ENCODE results near the gene OXSR1.

OXSR1 gene

GRCh38 chr3:38275658-38276057, 110.3 kb downstream of the OXSR1 start:
- H3K9me3 ChIP-seq (ENCODE audit: insufficient read depth, low read length): no peaks in the 10 kb centered on the region
- H3K27me3 ChIP-seq (ENCODE audit: insufficient read depth, insufficient read length): no peaks in the 10 kb centered on the region
- no peaks in the 10 kb centered on the region for H3K4me1 ChIP-seq (ENCODE audit: insufficient read depth, insufficient read length)
- no peak for TF ChIP-seq ZNF274 (IDR thresholded peaks at IDR 0.05; ENCODE audit: low read depth, low read length)
- no peak for TF ChIP-seq YY1 (IDR thresholded peaks at IDR 0.05; ENCODE audit: insufficient read depth, insufficient read length)
- no peak for TF ChIP-seq SUZ12 (IDR thresholded peaks at IDR 0.05; ENCODE audit: extremely low read depth, insufficient read depth, insufficient read length)
- H3K9ac ChIP-seq (ENCODE audit: insufficient read length, low read depth): no peak overlapping the region
- H3K4me3 ChIP-seq (ENCODE audit: insufficient read length, low read depth): no peak overlapping the region
- no peaks in the 10 kb centered on the region for H3K36me3 ChIP-seq (ENCODE audit: insufficient read depth, insufficient read length, low read length)
- no peak for DNase-seq (ENCODE audit: low read depth, low spot score)

- Histone ChIP-seq H3K27me3 (ENCODE audit: insufficient read depth, insufficient read length) (no peaks in the 10 kb centered on the region), H3K4me1 (ENCODE audit: insufficient read depth, insufficient read length) (no peaks in the 10 kb centered on the region), H3K9me3 (ENCODE audit: insufficient read depth, low read length) (no peaks in the 10 kb centered on the region), H3K9ac (ENCODE audit: insufficient read length, low read depth) (no peak overlapping the region), H3K4me3 (ENCODE audit: insufficient read length, low read depth) (no peak overlapping the region), H3K36me3 (ENCODE audit: insufficient read depth, insufficient read length, low read length) (no peaks in the 10 kb centered on the region)
- TF ChIP-seq SUZ12 (IDR thresholded peaks at IDR 0.05; ENCODE audit: extremely low read depth, insufficient read depth, insufficient read length) (no peak), YY1 (IDR thresholded peaks at IDR 0.05; ENCODE audit: insufficient read depth, insufficient read length) (no peak)
- no peak for DNase-seq (ENCODE audit: low read depth, low spot score)
These were observed 111.0 kb downstream of the OXSR1 start for GRCh38 chr3:38276081-38276916.

- no peaks in the 10 kb centered on the region for H3K4me1 ChIP-seq (ENCODE audit: insufficient read depth, insufficient read length)
- no peak overlapping the region for H3K4me3 ChIP-seq (ENCODE audit: insufficient read length, low read depth)
- TF ChIP-seq SUZ12 (IDR thresholded peaks at IDR 0.05; ENCODE audit: extremely low read depth, insufficient read depth, insufficient read length) (no peak), YY1 (IDR thresholded peaks at IDR 0.05; ENCODE audit: insufficient read depth, insufficient read length) (no peak), ZNF274 (IDR thresholded peaks at IDR 0.05; ENCODE audit: low read depth, low read length) (no peak)
- DNase-seq (ENCODE audit: low read depth, low spot score): no peak
- H3K9ac ChIP-seq (ENCODE audit: insufficient read length, low read depth): no peak overlapping the region
- H3K36me3 ChIP-seq (ENCODE audit: insufficient read depth, insufficient read length, low read length): no peaks in the 10 kb centered on the region
- H3K9me3 ChIP-seq (ENCODE audit: insufficient read depth, low read length): no peaks in the 10 kb centered on the region
- no peaks in the 10 kb centered on the region for H3K27me3 ChIP-seq (ENCODE audit: insufficient read depth, insufficient read length)
These were observed 111.7 kb downstream of the OXSR1 start for GRCh38 chr3:38276917-38277630.

GRCh38 chr3:38278841-38279240, 113.5 kb downstream of the OXSR1 start:
- DNase-seq (ENCODE audit: low read depth, low spot score): no peak
- no peak overlapping the region for H3K9ac ChIP-seq (ENCODE audit: insufficient read length, low read depth)
- H3K36me3 ChIP-seq (ENCODE audit: insufficient read depth, insufficient read length, low read length): no peaks in the 10 kb centered on the region
- no peaks in the 10 kb centered on the region for H3K27me3 ChIP-seq (ENCODE audit: insufficient read depth, insufficient read length)
- TF ChIP-seq YY1 (IDR thresholded peaks at IDR 0.05; ENCODE audit: insufficient read depth, insufficient read length) (no peak), ZNF274 (IDR thresholded peaks at IDR 0.05; ENCODE audit: low read depth, low read length) (no peak), SUZ12 (IDR thresholded peaks at IDR 0.05; ENCODE audit: extremely low read depth, insufficient read depth, insufficient read length) (no peak)
- no peak overlapping the region for H3K4me3 ChIP-seq (ENCODE audit: insufficient read length, low read depth)
- no peaks in the 10 kb centered on the region for H3K4me1 ChIP-seq (ENCODE audit: insufficient read depth, insufficient read length)
- no peaks in the 10 kb centered on the region for H3K9me3 ChIP-seq (ENCODE audit: insufficient read depth, low read length)

GRCh38 chr3:38281895-38282686, 116.8 kb downstream of the OXSR1 start, which contains the start of gene SLC22A14:
SLC22A14 (plus strand) TSS chr3:38282294; CDS start chr3:38306027, 23,733 bp downstream.
- Histone ChIP-seq H3K9me3 (ENCODE audit: insufficient read depth, low read length) (no peaks in the 10 kb centered on the region), H3K9ac (ENCODE audit: insufficient read length, low read depth) (no peak within 1 kb of the TSS), H3K27me3 (ENCODE audit: insufficient read depth, insufficient read length) (no peaks in the 10 kb centered on the region), H3K4me3 (ENCODE audit: insufficient read length, low read depth) (no peak within 1 kb of the TSS), H3K4me1 (ENCODE audit: insufficient read depth, insufficient read length) (no peaks in the 10 kb centered on the region), H3K36me3 (ENCODE audit: insufficient read depth, insufficient read length, low read length) (no peaks in the 10 kb centered on the region)
- no peak for DNase-seq (ENCODE audit: low read depth, low spot score)
- TF ChIP-seq SUZ12 (IDR thresholded peaks at IDR 0.05; ENCODE audit: extremely low read depth, insufficient read depth, insufficient read length) (no peak), YY1 (IDR thresholded peaks at IDR 0.05; ENCODE audit: insufficient read depth, insufficient read length) (no peak), ZNF274 (IDR thresholded peaks at IDR 0.05; ENCODE audit: low read depth, low read length) (no peak)

- Histone ChIP-seq H3K36me3 (ENCODE audit: insufficient read depth, insufficient read length, low read length) (no peaks in the 10 kb centered on the region), H3K9ac (ENCODE audit: insufficient read length, low read depth) (no peak overlapping the region), H3K4me1 (ENCODE audit: insufficient read depth, insufficient read length) (no peaks in the 10 kb centered on the region), H3K4me3 (ENCODE audit: insufficient read length, low read depth) (no peak overlapping the region), H3K27me3 (ENCODE audit: insufficient read depth, insufficient read length) (no peaks in the 10 kb centered on the region), H3K9me3 (ENCODE audit: insufficient read depth, low read length) (no peaks in the 10 kb centered on the region)
- DNase-seq (ENCODE audit: low read depth, low spot score): no peak
- TF ChIP-seq YY1 (IDR thresholded peaks at IDR 0.05; ENCODE audit: insufficient read depth, insufficient read length): no peak
- no peak for TF ChIP-seq ZNF274 (IDR thresholded peaks at IDR 0.05; ENCODE audit: low read depth, low read length)
- no peak for TF ChIP-seq SUZ12 (IDR thresholded peaks at IDR 0.05; ENCODE audit: extremely low read depth, insufficient read depth, insufficient read length)
These were observed 118.7 kb downstream of the OXSR1 start for GRCh38 chr3:38283810-38284755.

Measured in NT2/D1 (cell line).